ENCODE results near the gene MTMR3.
"Not testable (repeated sequence)": the region's sequence is repeated elsewhere in the genome, so short reads cannot be mapped to it uniquely, and the experiment has no call there.

The MTMR3 gene

DNA sequence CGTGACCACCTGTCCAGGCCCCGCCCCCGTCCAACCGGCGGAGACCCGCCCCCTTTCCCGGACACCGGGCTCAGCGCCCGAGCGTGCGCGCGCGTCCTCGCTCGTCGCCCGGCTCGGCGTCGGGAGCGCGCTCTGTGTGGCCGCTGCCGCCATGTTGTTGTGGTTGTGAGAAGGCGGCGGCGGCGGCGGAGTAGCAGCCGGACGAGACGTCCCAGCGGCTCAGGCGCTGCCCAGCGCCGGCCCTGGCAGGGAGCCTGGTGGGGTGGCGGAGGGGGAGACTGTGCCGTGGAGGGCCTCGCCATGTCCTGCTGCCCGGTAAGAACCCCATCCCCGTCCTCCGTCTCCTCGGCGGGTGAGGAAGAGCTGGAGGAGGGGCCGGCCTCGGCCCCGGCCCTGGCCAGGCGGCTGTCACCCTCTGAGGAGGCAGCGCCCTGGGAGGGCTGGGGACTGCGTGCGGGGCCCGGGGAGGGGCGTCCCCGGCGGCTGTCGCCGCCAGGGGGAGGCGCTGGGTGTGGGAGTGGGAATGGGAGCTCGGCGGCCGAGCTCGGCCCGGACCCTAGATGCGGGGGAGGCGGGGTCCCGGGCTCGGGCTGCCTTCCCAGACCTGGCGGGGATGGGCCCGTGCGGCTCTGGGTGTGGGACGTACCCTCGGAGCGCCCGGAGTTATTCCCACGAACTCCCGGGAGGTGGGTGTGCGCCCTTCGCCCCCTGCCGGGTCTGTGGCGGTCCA is at the start of gene MTMR3:
TSS of gene MTMR3 (plus strand) at position 130 of the 730 bp plus-strand sequence. CDS start 87,886 bp downstream, outside the sequence.
- TF ChIP-seq, protein P1, sequence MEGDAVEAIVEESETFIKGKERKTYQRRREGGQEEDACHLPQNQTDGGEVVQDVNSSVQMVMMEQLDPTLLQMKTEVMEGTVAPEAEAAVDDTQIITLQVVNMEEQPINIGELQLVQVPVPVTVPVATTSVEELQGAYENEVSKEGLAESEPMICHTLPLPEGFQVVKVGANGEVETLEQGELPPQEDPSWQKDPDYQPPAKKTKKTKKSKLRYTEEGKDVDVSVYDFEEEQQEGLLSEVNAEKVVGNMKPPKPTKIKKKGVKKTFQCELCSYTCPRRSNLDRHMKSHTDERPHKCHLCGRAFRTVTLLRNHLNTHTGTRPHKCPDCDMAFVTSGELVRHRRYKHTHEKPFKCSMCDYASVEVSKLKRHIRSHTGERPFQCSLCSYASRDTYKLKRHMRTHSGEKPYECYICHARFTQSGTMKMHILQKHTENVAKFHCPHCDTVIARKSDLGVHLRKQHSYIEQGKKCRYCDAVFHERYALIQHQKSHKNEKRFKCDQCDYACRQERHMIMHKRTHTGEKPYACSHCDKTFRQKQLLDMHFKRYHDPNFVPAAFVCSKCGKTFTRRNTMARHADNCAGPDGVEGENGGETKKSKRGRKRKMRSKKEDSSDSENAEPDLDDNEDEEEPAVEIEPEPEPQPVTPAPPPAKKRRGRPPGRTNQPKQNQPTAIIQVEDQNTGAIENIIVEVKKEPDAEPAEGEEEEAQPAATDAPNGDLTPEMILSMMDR (IDR thresholded peaks at IDR 0.05) = peak; percentile 47
- Mint-ChIP-seq H3K27me3 (ENCODE audit: low read depth, poor library complexity) (no peaks in the 10 kb centered on the region), H3K36me3 (ENCODE audit: low read depth) (peaks cover 4% of the 10 kb centered on the region), H3K27ac (peak within 1 kb of the TSS; percentile 83), H3K9me3 (peaks cover 3% of the 10 kb centered on the region), H3K4me3 (peak within 1 kb of the TSS; percentile 40), H3K4me1 (peaks cover 10% of the 10 kb centered on the region)
- peak; percentile 98 for DNase-seq

DNA sequence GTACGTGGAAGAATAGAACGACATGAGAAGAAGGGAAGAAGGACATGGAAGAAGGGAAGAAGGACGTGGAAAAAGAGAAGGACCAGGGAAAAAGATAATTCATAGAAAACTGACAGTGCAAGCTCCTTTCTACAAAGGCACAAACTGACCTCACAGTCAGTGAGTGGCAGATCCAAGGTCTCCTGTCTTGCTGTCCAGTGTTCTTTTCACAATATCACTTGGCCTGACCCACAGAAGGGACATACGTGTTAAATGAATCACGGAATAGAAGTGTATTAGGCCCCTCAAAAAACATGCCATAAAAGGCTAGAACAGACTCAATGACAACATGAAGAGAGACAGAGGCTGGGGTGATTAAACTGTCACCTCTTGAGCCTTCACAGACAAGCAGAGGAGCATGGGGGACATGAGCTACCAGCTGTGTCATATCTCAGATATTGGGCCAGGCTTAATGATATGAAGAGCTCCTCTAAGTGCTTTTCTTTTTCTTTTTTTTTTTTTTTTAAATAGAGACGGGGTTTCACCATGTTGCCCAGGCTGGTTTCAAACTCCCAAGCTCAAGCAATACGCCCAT is 49.5 kb upstream of the MTMR3 start:
- no peak overlapping the region for H3K4me3 Mint-ChIP-seq
- H3K27me3 Mint-ChIP-seq (ENCODE audit: low read depth, poor library complexity) = no peaks in the 10 kb centered on the region
- TF ChIP-seq, protein P1 (IDR thresholded peaks at IDR 0.05) = no peak
- no peak for DNase-seq
- no peak overlapping the region for H3K27ac Mint-ChIP-seq
- peaks cover 28% of the 10 kb centered on the region for H3K4me1 Mint-ChIP-seq
- H3K9me3 Mint-ChIP-seq = no peaks in the 10 kb centered on the region
- H3K36me3 Mint-ChIP-seq (ENCODE audit: low read depth) = peaks cover 16% of the 10 kb centered on the region

GRCh38 chr22:29834046-29834445 is 48.9 kb upstream of the MTMR3 start:
- no peak overlapping the region for H3K4me3 Mint-ChIP-seq
- no peaks in the 10 kb centered on the region for H3K27me3 Mint-ChIP-seq (ENCODE audit: low read depth, poor library complexity)
- peaks cover 33% of the 10 kb centered on the region for H3K4me1 Mint-ChIP-seq
- H3K9me3 Mint-ChIP-seq = no peaks in the 10 kb centered on the region
- H3K27ac Mint-ChIP-seq = no peak overlapping the region
- TF ChIP-seq, protein P1 (IDR thresholded peaks at IDR 0.05) = no peak
- DNase-seq = no peak
- peaks cover 13% of the 10 kb centered on the region for H3K36me3 Mint-ChIP-seq (ENCODE audit: low read depth)

GRCh38 chr22:29836791-29837370 is 46.1 kb upstream of the MTMR3 start:
- H3K4me3 Mint-ChIP-seq = peak overlapping the region; percentile 94

GRCh38 chr22:29837741-29838598 is 45.0 kb upstream of the MTMR3 start, which contains the start of gene ASCC2:
Gene ASCC2 (minus strand): TSS chr22:29838274. CDS start chr22:29832325, 5,949 bp downstream.
- Mint-ChIP-seq H3K36me3 (ENCODE audit: low read depth) (peaks cover 5% of the 10 kb centered on the region), H3K4me3 (peak within 1 kb of the TSS; percentile 94), H3K27me3 (ENCODE audit: low read depth, poor library complexity) (no peaks in the 10 kb centered on the region), H3K27ac (peak within 1 kb of the TSS; percentile 83), H3K4me1 (peaks cover 33% of the 10 kb centered on the region), H3K9me3 (no peaks in the 10 kb centered on the region)
- TF ChIP-seq, protein P1 (IDR thresholded peaks at IDR 0.05) = no peak
- peak; percentile 99 for DNase-seq

More at GRCh38 chr22:29836791-29837370, 46.1 kb upstream of the MTMR3 start:
- peaks cover 33% of the 10 kb centered on the region for H3K4me1 Mint-ChIP-seq
- H3K36me3 Mint-ChIP-seq (ENCODE audit: low read depth); H3K27me3 Mint-ChIP-seq (ENCODE audit: low read depth, poor library complexity); H3K9me3 Mint-ChIP-seq; DNase-seq; H3K27ac Mint-ChIP-seq: not testable (repeated sequence)

DNA sequence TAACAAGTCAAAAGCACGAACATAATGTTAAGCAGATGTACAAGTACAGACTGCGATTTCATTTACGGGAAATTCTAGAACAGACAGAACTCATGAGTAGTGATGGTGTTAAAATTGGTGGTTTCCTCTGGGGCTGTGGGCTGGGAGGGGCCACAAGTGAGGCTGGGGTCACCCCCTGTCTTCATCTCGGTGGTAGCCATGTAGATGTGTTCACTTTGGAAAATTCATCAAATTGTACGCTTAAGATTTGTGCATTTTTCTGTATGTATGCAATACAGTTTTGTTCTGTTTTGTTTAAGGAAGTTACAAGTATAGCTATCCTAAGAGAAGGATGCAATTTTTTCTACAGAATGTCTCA is 44.4 kb upstream of the MTMR3 start:
- no peak for DNase-seq

More for the DNA sequence above, 44.4 kb upstream of the MTMR3 start:
- Mint-ChIP-seq H3K36me3 (ENCODE audit: low read depth) (no peaks in the 10 kb centered on the region), H3K4me3 (peak overlapping the region; percentile 94), H3K27me3 (ENCODE audit: low read depth, poor library complexity) (no peaks in the 10 kb centered on the region), H3K4me1 (peaks cover 33% of the 10 kb centered on the region), H3K9me3 (no peaks in the 10 kb centered on the region), H3K27ac (peak overlapping the region; percentile 66)
- TF ChIP-seq, protein P1 (IDR thresholded peaks at IDR 0.05) = no peak
